Measurements from ENCODE around the gene CFAP46. TPM values are rescaled to one million over a fixed set of nuclear protein-coding genes. Genes with fewer than 3 reads are reported as not detected.

Gene CFAP46
- total and polyA plus RNA-seq, 2 experiments from 2014 or later, result 0.20 to 0.22 TPM

DNA sequence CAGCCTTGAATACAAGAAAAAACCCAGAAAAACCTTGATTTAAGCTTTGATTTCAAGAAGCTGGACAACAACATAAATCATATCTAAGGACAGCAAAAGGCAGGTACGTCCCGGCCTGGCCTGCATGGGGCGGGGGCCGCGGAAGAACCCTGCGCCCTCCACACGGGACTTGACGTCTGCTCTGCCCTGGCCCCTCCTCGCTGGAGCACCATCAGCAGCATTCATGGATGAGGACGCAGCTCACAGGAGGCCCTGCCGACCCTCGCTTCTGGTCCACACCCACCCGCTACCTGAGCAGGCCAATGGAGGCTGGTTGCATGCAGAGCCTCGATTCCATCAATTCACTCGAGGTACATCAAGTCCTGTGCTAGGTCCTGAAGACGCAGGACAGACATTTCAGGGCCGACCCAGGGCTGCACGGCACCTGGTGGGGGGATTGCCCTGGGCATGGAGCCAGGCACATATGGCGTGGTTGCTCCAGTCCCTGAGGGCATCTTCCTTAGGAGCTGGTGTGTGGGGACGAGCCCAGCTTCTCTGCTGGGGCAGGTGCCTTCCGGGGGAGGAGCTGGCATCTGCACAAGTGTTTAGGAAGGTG lies 93.3 kb downstream of the CFAP46 start:
- H3K4me2 ChIP-seq (ENCODE audit: unreplicated experiment), result no peak overlapping the region
- H3K4me3 ChIP-seq, result no peak overlapping the region
- no peak overlapping the region for H2AFZ ChIP-seq
- in situ Hi-C loops (cut with MboI), result no loop called here
- H3K9ac ChIP-seq, result no peak overlapping the region
- H4K20me1 ChIP-seq (ENCODE audit: insufficient read depth), result no peaks in the 10 kb centered on the region
- DNase-seq, result no peak
- H3K27ac ChIP-seq, result no peak overlapping the region
- no peaks in the 10 kb centered on the region for H3K9me2 ChIP-seq (ENCODE audit: insufficient read depth)
- H3K36me3 ChIP-seq (ENCODE audit: low read depth), result no peaks in the 10 kb centered on the region
- 48 to 54% methylated on average over 21 of the region's 21 CpGs for WGBS, 2 experiments (ENCODE audit: low coverage in 1 of 2, low lambda C conversion rate in 2 of 2, missing lambda C conversion rate in 2 of 2)
- H3K4me1 ChIP-seq (ENCODE audit: insufficient read depth), result no peaks in the 10 kb centered on the region
- no peaks in the 10 kb centered on the region for H3F3A ChIP-seq (ENCODE audit: insufficient read depth)
- TF ChIP-seq EZH2phosphoT487 (IDR thresholded peaks at IDR 0.05; ENCODE audit: insufficient read depth, low read depth), result no peak
- no peak for TF ChIP-seq EZH2 (IDR thresholded peaks at IDR 0.05; ENCODE audit: insufficient read depth, poor library complexity, severe bottlenecking)
- H3K9me3 ChIP-seq (ENCODE audit: low read depth), result no peaks in the 10 kb centered on the region
- no peaks in the 10 kb centered on the region for H3K79me2 ChIP-seq (ENCODE audit: insufficient read depth)
- H3K27me3 ChIP-seq (replicated peaks; ENCODE audit: insufficient read depth), result peaks cover 31% of the 10 kb centered on the region

DNA sequence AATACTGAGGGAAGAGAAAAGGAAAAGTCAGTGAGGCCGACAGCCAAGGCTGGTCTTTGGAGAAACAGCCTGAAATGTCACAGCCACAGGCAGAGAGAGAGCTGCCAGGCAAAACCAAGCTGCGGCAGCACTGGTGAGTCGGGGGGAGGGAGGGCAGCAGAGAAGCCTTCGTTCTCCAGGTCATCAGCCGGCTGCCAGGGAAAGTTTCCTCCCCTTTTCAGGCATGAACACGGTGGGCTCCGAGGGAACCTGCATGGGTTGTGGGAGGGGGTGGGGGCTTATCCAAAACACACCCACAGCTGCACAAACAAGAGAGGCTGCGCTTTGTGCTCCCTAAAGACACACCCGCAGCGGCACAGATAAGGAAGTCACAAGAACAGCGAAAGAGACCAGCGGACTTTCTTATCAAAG lies 94.1 kb downstream of the CFAP46 start:
- Histone ChIP-seq H3K4me3 (no peak overlapping the region), H3K9me2 (ENCODE audit: insufficient read depth) (no peaks in the 10 kb centered on the region), H3K4me1 (ENCODE audit: insufficient read depth) (no peaks in the 10 kb centered on the region), H3K9me3 (ENCODE audit: low read depth) (no peaks in the 10 kb centered on the region), H3K4me2 (ENCODE audit: unreplicated experiment) (no peak overlapping the region), H3K79me2 (ENCODE audit: insufficient read depth) (no peaks in the 10 kb centered on the region), H3K27ac (no peak overlapping the region), H4K20me1 (ENCODE audit: insufficient read depth) (no peaks in the 10 kb centered on the region), H2AFZ (no peak overlapping the region), H3K36me3 (ENCODE audit: low read depth) (no peaks in the 10 kb centered on the region), H3K27me3 (replicated peaks; ENCODE audit: insufficient read depth) (peaks cover 24% of the 10 kb centered on the region), H3K9ac (no peak overlapping the region), H3F3A (ENCODE audit: insufficient read depth) (no peaks in the 10 kb centered on the region)
- TF ChIP-seq EZH2phosphoT487 (IDR thresholded peaks at IDR 0.05; ENCODE audit: insufficient read depth, low read depth), result no peak
- TF ChIP-seq EZH2 (IDR thresholded peaks at IDR 0.05; ENCODE audit: insufficient read depth, poor library complexity, severe bottlenecking), result no peak
- in situ Hi-C loops (cut with MboI), result no loop called here
- WGBS, 2 experiments (ENCODE audit: low coverage in 1 of 2, low lambda C conversion rate in 2 of 2, missing lambda C conversion rate in 2 of 2), result 28 to 29% methylated on average over 12 of the region's 12 CpGs
- DNase-seq, result no peak

DNA sequence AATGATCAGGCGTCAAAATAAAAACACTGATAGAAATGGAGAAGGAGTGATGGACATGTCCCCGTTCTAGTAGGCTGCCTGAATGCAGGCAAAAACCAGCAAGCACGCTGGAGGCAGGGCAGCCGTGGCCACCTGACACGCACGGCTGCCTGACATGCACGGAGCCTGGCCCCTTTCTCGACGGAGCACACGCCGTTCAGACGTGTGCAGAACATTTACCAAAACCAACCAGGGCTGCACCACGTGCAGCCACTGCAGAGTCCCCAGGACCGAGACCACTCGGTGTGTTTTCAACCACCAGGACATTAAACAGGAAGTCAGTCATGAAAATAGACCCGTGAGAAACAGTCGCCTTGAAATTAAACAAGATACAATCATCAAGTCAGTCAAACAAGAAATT lies 94.5 kb downstream of the CFAP46 start:
- in situ Hi-C loops (cut with MboI), result no loop called here
- Histone ChIP-seq H3K4me2 (ENCODE audit: unreplicated experiment) (no peak overlapping the region), H3K9me2 (ENCODE audit: insufficient read depth) (no peaks in the 10 kb centered on the region)

DNA sequence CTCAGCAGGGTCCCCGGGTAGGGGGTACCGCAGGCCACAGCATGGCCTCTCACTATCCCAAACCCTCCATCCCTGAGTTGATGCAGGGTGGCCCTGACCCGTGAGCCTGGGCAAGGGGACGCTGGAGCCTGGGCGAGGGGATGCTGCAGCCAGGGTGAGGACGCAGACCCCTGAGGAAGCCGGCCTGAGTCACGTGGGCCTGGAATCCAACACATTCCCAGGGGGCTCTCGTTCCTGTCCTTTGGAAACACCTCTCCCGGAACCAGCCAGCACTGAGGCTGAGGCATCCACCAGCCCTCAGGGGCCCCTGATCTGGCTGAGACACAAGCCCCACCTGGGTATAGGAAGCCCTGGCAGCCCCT lies 95.0 kb downstream of the CFAP46 start:
- Histone ChIP-seq H3K27me3 (replicated peaks; ENCODE audit: insufficient read depth) (peaks cover 18% of the 10 kb centered on the region), H3K4me3 (no peak overlapping the region), H3K9me2 (ENCODE audit: insufficient read depth) (no peaks in the 10 kb centered on the region), H2AFZ (no peak overlapping the region), H3K4me2 (ENCODE audit: unreplicated experiment) (no peak overlapping the region), H3F3A (ENCODE audit: insufficient read depth) (no peaks in the 10 kb centered on the region), H4K20me1 (ENCODE audit: insufficient read depth) (no peaks in the 10 kb centered on the region), H3K9ac (no peak overlapping the region), H3K79me2 (ENCODE audit: insufficient read depth) (no peaks in the 10 kb centered on the region), H3K36me3 (ENCODE audit: low read depth) (no peaks in the 10 kb centered on the region), H3K9me3 (ENCODE audit: low read depth) (no peaks in the 10 kb centered on the region), H3K4me1 (ENCODE audit: insufficient read depth) (no peaks in the 10 kb centered on the region), H3K27ac (no peak overlapping the region)
- in situ Hi-C loops (cut with MboI), result no loop called here
- DNase-seq, result no peak
- TF ChIP-seq EZH2 (IDR thresholded peaks at IDR 0.05; ENCODE audit: insufficient read depth, poor library complexity, severe bottlenecking), result no peak
- TF ChIP-seq EZH2phosphoT487 (IDR thresholded peaks at IDR 0.05; ENCODE audit: insufficient read depth, low read depth), result no peak
- 34 to 40% methylated on average over 8 to 10 of the region's 10 CpGs for WGBS, 2 experiments (ENCODE audit: low coverage in 1 of 2, low lambda C conversion rate in 2 of 2, missing lambda C conversion rate in 2 of 2)

More for the DNA sequence above, 94.5 kb downstream of the CFAP46 start:
- Histone ChIP-seq H4K20me1 (ENCODE audit: insufficient read depth) (no peaks in the 10 kb centered on the region), H3K79me2 (ENCODE audit: insufficient read depth) (no peaks in the 10 kb centered on the region), H3K27me3 (replicated peaks; ENCODE audit: insufficient read depth) (peaks cover 19% of the 10 kb centered on the region), H3K36me3 (ENCODE audit: low read depth) (no peaks in the 10 kb centered on the region), H3K4me1 (ENCODE audit: insufficient read depth) (no peaks in the 10 kb centered on the region), H3K9me3 (ENCODE audit: low read depth) (no peaks in the 10 kb centered on the region), H3K9ac (no peak overlapping the region), H3K27ac (no peak overlapping the region), H2AFZ (no peak overlapping the region), H3F3A (ENCODE audit: insufficient read depth) (no peaks in the 10 kb centered on the region), H3K4me3 (no peak overlapping the region)
- TF ChIP-seq EZH2phosphoT487 (IDR thresholded peaks at IDR 0.05; ENCODE audit: insufficient read depth, low read depth) (no peak), EZH2 (IDR thresholded peaks at IDR 0.05; ENCODE audit: insufficient read depth, poor library complexity, severe bottlenecking) (no peak)
- 12 to 18% methylated on average over 17 of the region's 17 CpGs for WGBS, 2 experiments (ENCODE audit: low coverage in 1 of 2, low lambda C conversion rate in 2 of 2, missing lambda C conversion rate in 2 of 2)
- DNase-seq, result no peak

Measured in GM23248 (cell line).